Stimulated activated CD8-positive, alpha-beta memory T cell treated with anti-CD3 and anti-CD28 coated beads, Interleukin-15, amount 100 ng/mL, for 4 hours (primary cell): ENCODE data around the gene IER2.
A peak's percentile ranks its signal among the peaks of the same experiment; 100 is the strongest.
"Not testable (repeated sequence)": the region's sequence is repeated elsewhere in the genome, so short reads cannot be mapped to it uniquely, and the experiment has no call there.

Experiments used
- DNase-seq, 2 donors: peaks; one replicate each; pipeline ENCODE4 v3.0.0-alpha.2; 2020; ENCODE audit warnings: low read depth in 2 of 2

Gene IER2

DNA sequence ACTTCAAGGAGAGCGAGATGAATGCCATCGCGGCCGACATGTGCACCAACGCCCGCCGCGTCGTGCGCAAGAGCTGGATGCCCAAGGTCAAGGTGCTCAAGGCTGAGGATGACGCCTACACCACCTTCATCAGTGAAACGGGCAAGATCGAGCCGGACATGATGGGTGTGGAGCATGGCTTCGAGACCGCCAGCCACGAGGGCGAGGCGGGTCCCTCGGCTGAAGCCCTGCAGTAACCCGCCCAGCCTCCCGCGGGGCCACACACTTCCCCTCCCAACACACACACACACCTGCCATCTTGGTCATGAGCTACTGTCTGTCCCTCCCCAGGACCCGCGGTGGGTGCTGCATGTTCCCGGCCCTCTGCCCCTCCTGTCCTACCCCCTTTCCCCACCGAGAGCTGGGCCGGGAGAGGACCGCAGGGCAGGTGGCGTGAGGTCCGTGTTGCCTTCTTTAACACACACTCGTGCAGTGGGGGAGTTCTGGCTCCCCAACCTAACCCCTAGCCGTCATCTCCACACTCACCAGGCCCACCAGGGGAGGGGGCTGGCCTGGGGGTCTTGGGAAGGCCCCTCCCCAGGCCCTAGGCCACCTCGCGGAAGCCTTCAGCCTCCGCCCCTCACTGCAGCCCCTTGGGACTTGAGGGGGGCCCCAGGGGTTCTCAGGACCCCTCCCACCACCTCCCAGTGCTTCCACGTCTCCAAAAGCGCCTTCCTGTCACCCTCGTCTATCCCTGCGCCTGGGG lies 11.9 kb upstream of the IER2 start:
- DNase-seq = no peak

DNA sequence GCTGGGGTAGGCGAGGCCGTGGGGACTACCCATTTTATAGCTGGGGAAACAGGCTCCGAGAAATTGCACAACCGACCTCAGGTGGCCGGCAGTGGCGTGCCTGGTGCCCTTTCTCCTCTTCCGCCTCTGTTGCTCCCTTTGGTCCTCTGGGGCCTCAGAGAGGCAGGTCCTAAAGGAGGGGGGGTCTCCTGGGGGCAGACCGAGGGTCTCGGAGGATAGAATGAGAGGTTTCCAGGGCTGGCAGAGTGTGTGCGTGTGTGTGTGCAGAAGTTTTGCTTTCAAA lies 11.4 kb upstream of the IER2 start:
- no peak for DNase-seq

DNA sequence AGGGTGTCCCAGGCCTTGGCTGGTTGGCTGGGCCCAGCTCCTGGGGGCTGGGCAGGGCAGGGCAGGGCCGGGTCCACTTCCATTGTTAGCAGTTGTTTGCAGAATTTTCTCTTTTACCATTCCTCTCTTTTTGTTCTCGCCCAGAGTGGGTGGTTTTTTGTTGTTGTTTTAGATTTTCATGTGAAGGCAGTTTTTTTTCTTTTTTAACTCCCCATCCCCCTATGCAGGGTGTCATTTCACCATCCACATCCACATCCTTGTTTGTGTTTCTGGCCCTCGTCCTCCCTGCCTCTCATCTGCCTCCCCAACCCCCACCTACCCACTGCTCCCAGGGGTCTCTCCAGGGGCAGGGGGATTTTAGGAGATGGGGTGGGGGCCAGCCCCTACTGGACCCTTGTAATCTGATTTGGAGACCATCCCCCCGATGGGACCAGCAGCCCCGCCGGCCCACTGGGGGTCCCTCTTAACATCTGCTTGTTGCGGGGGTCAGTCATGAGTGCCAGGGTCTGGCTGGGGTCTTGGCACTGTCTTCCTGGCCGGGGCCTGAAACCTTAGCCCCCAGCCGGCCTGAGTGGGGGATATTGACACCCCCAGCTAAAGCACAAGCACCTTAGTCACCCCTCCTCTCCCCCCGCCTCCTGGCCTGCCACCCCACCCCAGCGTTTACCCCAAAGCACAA lies 10.4 kb upstream of the IER2 start:
- no peak for DNase-seq

- DNase-seq = no peak
Observed at GRCh38 chr19:13146763-13147563, 3.2 kb upstream of the IER2 start.

DNA sequence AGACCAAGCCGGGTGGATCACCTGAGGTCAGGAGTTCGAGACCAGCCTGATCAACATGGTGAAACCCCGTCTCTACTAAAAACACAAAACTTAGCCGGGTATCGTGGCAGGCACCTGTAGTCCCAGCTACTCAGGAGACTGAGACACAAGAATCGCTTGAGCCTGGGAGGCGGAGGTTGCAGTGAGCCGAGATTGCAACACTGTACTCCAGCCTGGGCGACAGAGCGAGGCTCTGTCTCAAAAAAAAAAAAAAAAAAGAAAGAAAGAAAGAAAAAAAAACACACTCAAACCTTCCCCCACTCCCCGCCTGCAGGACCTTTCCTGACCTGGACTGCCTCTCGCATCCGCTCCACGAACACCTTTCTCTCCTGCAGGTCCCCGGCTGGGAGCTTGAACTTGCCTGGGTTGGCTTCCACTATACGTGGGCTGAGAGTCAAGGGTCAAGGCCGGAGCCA lies 1.0 kb upstream of the IER2 start:
- not testable (repeated sequence) for DNase-seq

- DNase-seq = no peak
Observed at GRCh38 chr19:13149628-13150186, 504 bp upstream of the IER2 start.

DNA sequence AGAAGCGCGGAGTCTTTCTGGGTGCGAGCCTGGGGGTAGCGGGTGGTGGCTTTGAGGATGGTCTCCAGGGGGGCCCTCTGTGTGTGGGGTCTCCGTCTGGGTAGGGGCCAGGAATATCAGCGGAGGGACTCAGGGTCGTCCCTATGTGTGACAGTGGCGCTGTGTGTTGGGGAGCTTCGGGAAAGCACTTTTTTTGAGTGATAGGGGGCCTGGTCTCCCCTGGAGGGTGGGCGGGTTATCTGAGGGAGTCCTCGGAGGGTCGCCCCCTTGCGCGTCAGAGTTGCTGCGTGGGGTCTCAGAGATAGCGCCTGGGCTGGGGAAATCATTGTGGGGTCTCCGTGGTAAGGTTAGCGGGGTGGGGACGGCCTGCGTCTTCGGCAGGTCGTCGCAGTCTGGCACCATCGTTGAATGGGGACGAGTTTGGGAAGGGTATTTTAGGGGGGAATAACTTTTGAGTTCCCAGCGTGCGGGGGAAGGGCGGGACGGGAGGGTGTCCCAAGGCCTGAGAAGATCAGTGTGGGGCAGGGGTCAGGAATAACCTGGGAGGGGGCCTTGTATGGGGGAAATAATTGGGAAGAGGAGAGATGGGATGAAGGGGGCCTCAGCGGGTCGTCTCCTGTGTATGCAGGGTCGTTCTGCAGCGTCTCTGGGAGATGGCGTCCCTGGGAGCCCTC lies 857 bp downstream of the IER2 start:
- DNase-seq = no peak

DNA sequence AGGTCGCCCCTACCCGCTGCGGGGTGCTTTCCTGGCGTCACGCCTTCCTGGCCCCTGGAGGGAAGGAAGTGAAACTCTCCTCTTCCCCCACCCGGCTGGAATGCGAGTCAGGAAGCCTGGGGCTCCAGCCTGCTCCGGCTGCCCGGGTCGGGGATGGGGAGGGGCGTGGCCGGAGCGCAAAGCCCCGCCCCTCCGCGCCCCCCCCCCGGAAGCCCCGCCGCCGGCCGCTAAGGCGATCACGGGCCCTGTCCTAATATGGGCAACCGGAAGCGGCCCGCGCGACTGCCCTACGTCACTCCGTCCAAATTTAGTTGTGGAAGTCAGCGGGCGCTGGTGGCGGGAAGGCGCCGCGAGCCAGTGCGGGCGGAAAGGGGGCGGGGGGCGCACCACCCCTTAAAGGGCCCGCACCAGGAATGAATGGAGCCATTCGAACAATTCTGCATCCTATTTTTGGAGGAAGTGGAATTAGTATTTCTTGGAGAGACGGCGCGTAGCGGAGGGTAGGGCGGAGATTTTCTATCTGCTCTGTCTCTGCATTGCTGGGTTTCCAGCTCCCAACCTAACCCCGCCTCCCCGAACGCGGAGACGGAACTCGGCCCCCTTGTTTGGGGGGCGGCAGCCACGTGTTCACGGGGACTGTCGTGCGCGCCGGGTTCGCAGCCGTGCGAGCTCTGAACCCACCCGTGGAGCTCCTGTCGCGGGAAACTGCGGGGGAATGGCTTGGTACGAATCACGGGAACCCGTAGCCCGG lies 1.6 kb downstream of the IER2 start:
- peak; percentile 93 to 94 for DNase-seq

DNA sequence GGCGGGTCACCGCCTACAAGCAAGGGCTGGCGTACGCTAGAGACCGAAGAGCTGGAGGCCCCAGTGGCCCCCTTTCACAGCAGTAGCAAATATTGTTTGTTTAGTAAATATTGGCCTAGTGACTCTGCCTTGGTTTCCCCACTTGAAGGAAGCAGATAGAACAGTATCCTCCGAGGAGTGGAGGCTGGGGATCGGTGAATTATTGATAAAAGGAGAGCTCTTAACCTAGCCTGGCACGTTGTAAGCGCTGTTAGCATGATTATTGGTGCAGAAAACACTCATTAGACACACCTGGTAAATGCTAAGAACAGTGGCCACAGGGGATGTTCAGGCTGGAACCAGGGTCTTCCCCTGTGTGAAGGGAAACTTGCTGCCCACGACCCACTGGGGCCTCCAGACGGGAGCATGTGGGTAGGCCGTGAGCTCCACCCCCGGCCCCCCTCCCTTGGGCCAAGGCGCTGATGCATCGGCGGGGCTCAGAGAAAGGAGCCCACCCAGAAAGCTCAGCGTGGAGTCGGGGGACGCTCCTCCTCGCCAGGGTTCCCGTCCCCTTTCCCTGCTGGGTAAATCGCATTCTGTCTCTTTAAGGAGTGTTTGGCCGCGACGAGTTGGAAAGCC lies 2.3 kb downstream of the IER2 start:
- no peak for DNase-seq

DNA sequence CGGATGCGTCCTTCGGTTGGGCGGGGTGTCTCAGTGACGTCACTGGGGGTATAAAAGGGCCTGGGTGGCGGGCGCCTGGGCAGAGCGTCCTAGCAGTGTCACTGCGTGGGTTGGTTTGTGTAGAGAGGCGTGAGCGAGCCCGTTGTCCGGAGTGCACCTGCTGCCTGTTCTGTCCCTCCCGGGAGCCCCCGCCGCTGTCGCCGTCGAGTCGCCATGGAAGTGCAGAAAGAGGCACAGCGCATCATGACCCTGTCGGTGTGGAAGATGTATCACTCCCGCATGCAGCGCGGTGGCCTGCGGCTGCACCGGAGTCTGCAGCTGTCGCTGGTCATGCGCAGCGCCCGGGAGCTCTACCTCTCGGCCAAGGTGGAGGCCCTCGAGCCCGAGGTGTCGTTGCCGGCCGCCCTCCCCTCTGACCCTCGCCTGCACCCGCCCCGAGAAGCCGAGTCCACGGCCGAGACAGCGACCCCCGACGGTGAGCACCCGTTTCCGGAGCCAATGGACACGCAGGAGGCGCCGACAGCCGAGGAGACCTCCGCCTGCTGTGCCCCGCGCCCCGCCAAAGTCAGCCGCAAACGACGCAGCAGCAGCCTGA lies 2.9 kb downstream of the IER2 start:
- peak; percentile 87 to 92 for DNase-seq

- DNase-seq = no peak
Observed at GRCh38 chr19:13153569-13154240, 3.5 kb downstream of the IER2 start.

DNA sequence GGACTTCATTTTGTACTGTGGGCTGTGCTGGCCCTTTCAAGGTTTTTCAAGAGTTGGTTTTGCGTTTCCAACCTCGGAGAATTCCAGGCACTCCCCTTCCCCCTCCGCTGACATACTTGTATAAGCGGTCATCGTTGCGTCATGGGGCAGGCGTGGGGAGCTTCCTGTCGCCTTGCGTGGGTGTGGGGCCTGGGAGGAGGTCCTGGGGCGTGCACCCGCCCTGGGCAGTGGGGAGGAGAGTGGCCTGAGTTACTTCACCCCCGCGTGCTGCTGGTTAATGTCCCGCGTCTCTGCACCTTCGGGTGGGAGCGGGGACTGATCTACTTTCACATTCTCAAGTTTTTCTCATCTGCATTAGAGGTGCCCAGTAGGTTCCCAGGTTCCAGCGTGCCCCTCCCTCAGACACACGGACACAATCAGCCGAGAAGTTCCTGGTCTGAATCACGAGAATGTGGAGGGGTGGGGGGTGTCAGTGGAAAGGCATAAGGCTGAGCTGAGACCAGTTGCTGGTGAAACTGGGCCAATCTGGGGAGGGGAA lies 4.1 kb downstream of the IER2 start:
- DNase-seq = peak in 1 of 2 donors; percentile 55

DNA sequence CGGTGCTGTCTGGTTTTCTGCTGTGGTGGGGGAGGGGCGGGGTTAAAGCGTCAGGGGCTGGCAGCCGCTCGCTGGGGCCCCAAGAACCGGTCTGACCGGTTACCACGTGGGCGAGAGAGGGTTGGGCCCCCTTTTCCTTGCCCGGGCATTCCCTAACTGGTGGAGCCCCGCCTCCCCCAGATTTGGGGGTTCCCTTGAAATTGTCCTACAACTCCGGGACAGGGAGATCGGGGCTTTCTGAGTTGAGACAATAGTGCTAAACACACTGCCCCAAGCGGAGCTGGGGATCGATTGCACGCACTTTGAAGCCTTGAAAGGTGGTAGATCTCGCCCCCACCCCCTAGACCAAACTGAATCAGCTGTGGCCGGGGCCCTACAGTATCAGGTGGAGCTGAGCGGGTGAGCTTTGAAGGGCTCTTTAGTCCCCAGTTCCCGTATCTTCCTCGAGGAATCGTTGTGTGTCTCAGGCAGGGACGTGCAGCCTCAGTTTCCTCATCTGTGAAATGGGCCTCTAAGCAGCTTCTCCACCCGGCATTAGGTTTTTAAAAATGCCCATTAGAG lies 4.8 kb downstream of the IER2 start:
- peak; percentile 64 to 74 for DNase-seq

DNA sequence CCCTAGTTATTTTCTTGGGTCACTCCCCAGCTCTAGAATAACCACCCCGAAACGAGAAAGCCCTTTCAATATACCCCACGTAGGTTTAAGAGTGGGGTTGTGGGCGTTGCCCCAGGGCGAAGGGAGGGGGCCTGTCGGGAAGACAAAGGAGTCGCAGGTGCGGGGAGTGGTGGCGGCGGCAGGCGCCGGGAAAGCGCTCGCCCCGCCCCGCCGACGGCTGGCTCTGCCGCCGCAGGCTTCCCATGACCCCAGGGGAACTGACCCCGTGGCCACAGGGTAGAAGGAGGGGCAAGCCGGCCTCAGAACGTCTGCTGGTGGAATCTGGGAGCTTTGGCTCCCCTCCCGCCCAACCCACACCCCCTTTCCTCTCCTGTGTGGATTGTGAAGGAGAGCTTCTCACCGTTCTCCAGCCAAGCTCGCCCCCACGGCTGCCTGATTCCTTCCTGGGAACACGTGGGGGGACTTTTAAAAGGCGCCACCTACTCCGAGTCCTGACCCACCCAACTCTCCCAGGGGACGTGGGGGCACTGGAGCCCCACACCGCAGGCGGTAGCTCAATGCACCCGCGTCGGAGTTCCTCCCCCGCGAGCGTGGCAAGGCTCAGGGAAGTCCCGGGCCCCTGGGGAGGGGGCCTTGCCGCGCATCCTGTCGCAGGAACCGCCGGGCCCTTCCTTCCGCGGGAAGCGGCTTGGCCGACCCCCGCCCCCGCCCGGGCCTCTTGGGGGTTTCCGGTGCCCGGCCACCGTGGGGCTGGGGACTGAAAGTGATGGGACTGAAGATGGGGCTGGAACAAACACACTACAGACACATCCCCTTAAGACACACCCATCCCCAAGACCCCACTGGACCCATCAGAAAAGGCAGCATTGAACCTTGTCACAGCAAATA lies 5.5 kb downstream of the IER2 start:
- peak in 1 of 2 donors; percentile 62 for DNase-seq

GRCh38 chr19:13159713-13160112 lies 9.5 kb downstream of the IER2 start:
- DNase-seq = no peak

DNA sequence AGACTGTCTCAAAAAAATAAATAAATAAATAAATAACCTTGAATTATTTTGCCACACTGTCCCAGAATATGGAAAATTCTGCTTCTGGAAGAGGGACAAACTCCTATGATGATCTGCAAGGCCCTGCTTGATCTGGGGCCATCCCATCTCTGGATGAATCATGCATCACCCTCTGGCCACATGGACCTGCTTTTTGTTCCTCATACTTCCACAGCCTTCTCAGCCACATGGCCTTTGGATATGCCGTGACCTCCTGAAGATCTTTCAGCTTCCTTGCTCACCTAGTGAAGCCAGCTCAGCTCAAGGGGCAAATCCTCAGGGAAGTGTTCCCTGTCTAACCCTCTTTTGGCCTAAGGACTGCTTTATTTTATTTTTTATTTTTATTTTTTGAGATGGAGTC lies 10.3 kb downstream of the IER2 start:
- DNase-seq = no peak

DNA sequence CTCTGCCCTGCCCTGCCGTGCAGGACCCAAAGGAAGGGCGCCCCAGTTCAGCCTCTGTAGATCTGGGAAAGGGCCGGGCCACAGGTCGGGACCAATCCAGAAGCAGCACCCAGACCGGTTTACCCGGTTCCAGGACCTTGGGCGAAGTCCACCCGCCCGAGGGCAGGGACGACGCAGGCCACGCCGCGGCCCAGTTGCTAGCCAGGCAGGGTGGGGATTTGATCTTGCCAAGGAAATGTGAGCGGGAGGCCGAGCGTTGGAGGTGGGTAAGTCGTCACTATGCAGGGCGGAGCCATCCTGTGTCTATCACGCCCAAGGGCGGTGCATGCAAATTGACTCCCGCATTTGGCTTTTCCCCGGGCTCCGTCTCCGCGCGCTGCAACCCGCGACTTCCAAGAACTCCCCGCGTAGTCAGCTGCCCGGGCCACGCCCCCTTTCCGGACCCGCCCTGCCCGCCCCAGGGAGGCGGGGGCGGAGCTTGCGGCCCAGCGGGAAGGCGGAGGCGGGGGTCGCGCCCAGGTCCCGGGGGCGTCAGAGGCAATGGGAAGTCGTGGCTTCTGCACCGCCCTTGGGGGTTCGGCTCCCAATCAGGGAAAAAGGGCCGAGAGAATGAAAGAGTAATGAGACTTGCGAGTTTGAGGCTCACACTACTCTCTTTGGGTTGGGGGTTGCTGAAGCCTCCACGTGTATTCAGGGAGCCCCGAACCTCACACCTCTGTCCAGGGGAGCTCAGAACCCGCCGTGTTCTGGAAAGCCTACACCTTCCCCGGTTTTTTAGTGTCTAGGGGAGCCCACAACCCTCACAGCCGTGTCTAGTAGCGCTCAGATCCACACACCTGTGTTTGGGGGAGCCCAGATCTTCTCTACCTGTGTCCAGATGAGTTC lies 12.8 kb downstream of the IER2 start:
- DNase-seq = peak; percentile 84 to 88
